Activated T-helper 2 cell treated with anti-CD3 and anti-CD28 coated beads, Interferon-gamma antibody, Interleukin-2, Interleukin-4, amounts not matched to agents 10 μg/mL and 5 μg/mL and 100 μg/mL, durations not matched to agents 14 hours and 24 hours and 36 hours (primary cell): Measurements from ENCODE around the gene SCAANT1. TPM values are rescaled to one million over a fixed set of nuclear protein-coding genes. Genes with fewer than 3 reads are reported as not detected.

Experiments
- DNase-seq: peaks from one replicate; pipeline ENCODE4 v3.0.0; 2021; ENCODE audit warnings: low spot score
- H3K27ac Mint-ChIP-seq: one replicate; pipeline ENCODE4 v1.8.0; 2021; ENCODE audit warnings: mixed read lengths
- H3K27me3 Mint-ChIP-seq: one replicate; pipeline ENCODE4 v1.8.0; 2021; ENCODE audit warnings: low read depth, mixed read lengths
- H3K36me3 Mint-ChIP-seq: one replicate; pipeline ENCODE4 v1.8.0; 2021; ENCODE audit warnings: low read depth, mixed read lengths
- H3K4me1 Mint-ChIP-seq: one replicate; pipeline ENCODE4 v1.8.0; 2021; ENCODE audit warnings: low read depth, mixed read lengths
- H3K4me3 Mint-ChIP-seq: one replicate; pipeline ENCODE4 v1.8.0; 2021; ENCODE audit warnings: low read depth, mild to moderate bottlenecking, moderate library complexity, mixed read lengths
- H3K9me3 Mint-ChIP-seq: one replicate; pipeline ENCODE4 v1.8.0; 2021; ENCODE audit warnings: mixed read lengths
- intact Hi-C: fragments of 100-400 bp; cut with micrococcal nuclease; formaldehyde crosslinking; loops from one replicate; pipeline ENCODE4 v1.15.1; 2023
- total RNA-seq: library from RNA; stranded (reverse); gene quantifications from 2 replicates; pipeline ENCODE4 v1.2.3, GENCODE V29; 2022

Gene SCAANT1
- total RNA-seq = 1.8 TPM in 1 of 2 replicates, not detected in the other

DNA sequence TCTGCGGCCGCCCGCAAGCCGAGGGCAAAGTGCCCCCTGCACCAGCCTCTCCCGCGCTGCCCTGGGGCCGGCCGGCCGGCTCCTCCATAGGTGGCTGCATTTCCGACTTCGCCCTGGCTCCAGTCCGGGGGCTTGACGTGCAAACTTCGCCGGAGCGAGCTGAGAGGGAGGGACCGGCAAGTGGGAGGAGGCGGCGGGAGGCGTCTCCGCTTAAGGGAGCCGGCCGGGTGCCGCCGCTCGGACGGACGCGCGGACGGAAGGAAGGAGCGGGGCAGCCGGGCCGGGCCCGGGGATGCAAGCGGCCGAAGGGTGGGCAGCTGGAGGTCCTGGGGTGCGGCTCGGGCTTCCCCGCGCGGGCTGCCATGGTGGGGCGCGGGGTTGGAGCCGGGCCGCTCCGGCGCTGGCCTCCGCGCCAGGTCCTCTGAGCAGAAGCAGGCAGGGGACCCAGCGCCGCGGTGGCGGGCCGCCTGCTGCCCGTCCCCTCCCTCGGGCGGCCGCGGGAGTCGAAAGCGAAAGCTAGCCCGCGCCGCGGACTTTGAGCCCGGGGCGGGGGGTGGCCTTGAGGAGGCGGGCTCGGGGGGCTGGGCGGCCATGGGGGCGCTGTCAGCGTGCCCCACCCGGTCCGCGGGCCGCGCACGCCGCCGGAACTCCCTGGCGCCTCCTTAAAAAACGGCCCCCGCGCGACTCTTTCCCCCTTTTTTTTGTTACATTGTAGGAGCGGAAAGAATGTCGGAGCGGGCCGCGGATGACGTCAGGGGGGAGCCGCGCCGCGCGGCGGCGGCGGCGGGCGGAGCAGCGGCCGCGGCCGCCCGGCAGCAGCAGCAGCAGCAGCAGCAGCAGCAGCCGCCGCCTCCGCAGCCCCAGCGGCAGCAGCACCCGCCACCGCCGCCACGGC lies at the start of gene SCAANT1:
SCAANT1 (minus strand) TSS at position 511 of the 895 bp plus-strand sequence.
- intact Hi-C loops = loop anchor here (1.0 to 2.0 kb wide), 4 partner anchors 12 to 57 kb away; no protein-coding TSS in a partner anchor
- Mint-ChIP-seq H3K27ac (peak within 1 kb of the TSS; percentile 97), H3K9me3 (no peaks in the 10 kb centered on the region), H3K4me1 (peaks cover 33% of the 10 kb centered on the region), H3K36me3 (peaks cover 35% of the 10 kb centered on the region), H3K4me3 (peak within 1 kb of the TSS; percentile 94), H3K27me3 (no peaks in the 10 kb centered on the region)
- peak; percentile 81 for DNase-seq

DNA sequence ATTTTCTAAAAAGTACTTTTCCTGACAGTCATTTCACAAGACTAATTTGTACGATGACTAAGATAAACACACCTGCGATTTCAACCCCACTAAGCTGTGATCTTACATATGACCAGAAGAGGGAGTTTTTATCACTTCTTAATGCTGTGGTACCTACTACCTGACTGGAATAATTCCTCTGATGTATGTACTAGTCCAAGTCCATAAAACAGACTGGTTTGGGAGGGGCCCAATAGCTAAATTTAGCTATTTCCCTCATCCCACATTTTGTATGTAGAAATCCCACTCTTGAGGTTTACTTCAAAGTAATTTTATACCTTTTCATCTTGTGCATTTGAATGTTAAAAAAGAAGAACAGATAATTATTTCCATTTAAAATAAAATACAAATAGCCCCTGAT lies 49.7 kb upstream of the SCAANT1 start:
- Mint-ChIP-seq H3K4me1 (peaks cover 44% of the 10 kb centered on the region), H3K27me3 (no peaks in the 10 kb centered on the region), H3K9me3 (no peaks in the 10 kb centered on the region), H3K4me3 (no peak overlapping the region), H3K36me3 (peaks cover 4% of the 10 kb centered on the region), H3K27ac (no peak overlapping the region)
- intact Hi-C loops = loop anchor here (1.0 to 10.0 kb wide), 4 partner anchors 10 to 97 kb away; partner anchors contain the start of genes ATXN7 and THOC7
- DNase-seq = no peak

DNA sequence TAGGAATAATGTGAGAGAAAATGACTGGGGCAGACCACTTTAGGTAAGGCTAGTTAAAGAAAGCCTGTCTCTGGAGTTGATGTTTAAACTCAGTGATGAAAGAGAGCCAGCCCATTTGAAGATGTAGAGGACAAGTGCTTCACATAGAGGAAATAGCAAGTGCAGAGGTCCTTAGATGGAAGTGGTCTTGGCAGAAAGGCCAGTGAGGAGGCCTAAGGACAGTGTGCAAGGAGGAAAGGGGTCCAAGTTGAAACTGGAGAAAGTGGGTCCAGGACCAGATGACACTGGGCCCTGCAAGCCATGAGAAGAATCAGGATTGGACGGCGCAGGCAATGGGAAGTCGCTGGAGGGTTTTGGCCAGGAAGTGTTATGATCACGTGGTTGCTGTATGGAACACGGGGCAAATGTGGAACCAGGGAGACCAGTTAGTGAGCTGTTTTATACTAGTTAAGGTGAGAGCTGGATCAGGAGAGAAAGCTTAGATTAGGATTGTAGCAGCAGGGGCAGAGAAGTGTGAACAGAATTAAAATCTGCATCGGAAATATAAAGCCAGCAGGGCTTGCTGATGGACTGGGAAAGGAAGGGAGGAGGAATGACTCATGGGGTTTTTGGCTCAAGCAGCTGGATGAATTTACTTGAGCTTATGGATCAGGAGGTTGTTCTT lies 48.0 kb upstream of the SCAANT1 start:
- Mint-ChIP-seq H3K27me3 (no peaks in the 10 kb centered on the region), H3K4me1 (peaks cover 32% of the 10 kb centered on the region), H3K4me3 (peak overlapping the region; percentile 22), H3K9me3 (no peaks in the 10 kb centered on the region), H3K27ac (peak overlapping the region; percentile 16), H3K36me3 (peaks cover 7% of the 10 kb centered on the region)
- DNase-seq = no peak
- intact Hi-C loops = loop anchor here (10.0 kb wide), 1 partner anchor 95 kb away; the partner anchor contains the start of genes ATXN7 and THOC7

DNA sequence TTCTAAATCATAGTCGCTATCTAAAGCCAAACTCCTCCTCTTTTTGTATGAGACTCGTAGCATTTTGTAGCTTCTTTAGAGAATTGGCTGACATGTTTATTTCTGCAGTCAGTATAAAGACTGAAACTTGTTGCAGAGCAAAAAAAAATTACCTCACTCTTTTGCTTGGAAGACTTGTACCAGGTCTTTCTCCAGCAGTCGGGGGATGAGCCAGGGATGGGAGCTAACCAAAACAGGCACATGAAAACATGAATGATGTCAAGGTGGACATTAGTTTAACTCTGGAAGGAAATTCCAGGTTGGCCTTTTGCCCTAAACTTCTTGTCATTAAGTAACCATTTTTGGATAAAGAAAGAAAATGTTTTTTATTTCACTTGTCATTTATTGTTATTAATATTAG lies 47.0 kb upstream of the SCAANT1 start:
- H3K9me3 Mint-ChIP-seq = no peaks in the 10 kb centered on the region
- H3K27ac Mint-ChIP-seq = no peak overlapping the region
- H3K4me1 Mint-ChIP-seq = peaks cover 25% of the 10 kb centered on the region
- no peaks in the 10 kb centered on the region for H3K27me3 Mint-ChIP-seq
- H3K36me3 Mint-ChIP-seq = peaks cover 15% of the 10 kb centered on the region
- no peak overlapping the region for H3K4me3 Mint-ChIP-seq
- intact Hi-C loops = no loop called here
- DNase-seq = no peak

DNA sequence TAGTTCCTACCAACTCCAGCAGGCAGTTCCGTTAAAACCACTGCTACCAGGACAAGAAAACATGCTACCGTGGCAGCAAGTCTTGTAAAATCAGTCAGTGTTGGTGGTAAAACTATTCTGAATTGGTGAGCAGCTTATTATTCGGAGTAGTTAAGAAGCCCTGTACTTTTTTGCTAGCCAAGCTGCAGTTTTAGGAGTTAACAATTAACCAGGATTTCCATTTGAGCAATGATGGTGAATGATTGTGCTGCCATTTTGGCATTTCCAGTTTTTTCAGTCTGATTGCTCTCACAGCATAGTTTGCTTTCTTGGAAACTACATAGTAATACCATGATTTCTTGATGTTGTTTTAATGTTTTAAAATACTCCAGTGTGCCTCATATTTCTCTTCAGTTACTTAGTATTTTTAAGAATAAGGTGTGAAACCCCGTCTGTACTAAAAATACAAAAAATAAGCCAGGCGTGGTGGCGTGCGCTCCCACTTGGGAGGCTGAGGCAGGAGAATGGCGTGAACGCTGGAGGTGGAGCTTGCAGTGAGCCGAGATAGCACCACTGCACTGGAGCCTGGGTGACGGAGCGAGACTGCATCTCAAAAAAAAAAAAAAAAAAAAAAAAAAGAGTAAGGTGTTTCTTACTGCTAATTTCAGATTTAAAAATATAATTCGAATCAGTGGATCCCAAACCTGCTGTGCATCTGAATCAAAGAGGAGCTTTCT lies 43.8 kb upstream of the SCAANT1 start:
- Mint-ChIP-seq H3K9me3 (no peaks in the 10 kb centered on the region), H3K27ac (no peak overlapping the region), H3K4me3 (no peak overlapping the region), H3K4me1 (peaks cover 30% of the 10 kb centered on the region), H3K27me3 (no peaks in the 10 kb centered on the region), H3K36me3 (peaks cover 27% of the 10 kb centered on the region)
- intact Hi-C loops = no loop called here
- DNase-seq = no peak

DNA sequence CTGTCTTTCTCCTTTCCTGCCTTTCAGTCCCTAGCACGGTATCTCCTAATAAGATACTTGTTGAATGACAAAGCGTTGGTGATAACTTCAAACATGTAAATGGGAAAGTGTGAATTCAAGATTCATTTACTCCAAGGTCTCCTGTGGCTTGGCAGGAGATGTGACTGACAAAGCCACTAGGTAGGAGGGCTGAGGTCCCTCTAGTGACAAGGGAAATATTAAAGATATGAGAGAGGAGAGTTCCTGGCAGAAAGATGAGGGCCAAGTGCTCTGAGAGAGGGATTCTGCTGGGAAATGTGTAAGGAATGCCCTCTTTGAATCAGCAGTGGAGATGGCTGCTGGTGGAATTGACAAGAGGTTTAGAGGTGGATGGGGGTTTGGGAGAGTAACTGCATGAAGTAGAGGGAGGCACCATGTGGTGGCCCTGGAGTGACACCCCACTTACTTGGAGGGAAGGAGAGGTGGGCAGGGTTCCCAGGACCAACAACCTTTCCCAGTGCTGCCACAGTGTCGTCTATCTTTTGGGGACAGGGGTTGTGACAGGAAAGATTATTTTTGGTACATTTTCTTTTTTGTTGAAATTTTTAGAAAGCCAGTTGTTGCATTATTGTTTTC lies 43.0 kb upstream of the SCAANT1 start:
- Mint-ChIP-seq H3K27me3 (no peaks in the 10 kb centered on the region), H3K36me3 (peaks cover 22% of the 10 kb centered on the region), H3K4me3 (no peak overlapping the region), H3K9me3 (no peaks in the 10 kb centered on the region), H3K4me1 (peaks cover 29% of the 10 kb centered on the region), H3K27ac (peak overlapping the region; percentile 66)
- intact Hi-C loops = no loop called here
- no peak for DNase-seq

DNA sequence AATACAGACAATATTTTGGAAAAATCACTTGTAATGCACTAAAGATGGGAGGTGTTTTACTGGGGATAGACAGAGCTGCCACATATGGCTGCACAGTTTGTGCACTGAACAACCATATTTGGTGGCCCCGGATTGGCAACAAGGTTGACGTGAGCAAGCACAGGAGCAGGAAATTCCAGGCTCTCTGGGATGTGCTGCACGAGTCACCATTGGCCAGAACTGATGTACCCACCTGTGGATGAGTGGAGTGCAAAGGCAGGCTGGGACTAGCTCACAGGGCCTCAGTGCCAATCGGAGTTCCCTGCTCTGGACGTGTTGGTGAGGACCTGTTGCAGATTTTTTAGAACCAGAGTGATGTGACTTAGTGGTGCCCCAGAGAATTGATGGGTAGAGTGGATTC lies 42.0 kb upstream of the SCAANT1 start:
- Mint-ChIP-seq H3K9me3 (no peaks in the 10 kb centered on the region), H3K27me3 (no peaks in the 10 kb centered on the region), H3K27ac (no peak overlapping the region), H3K36me3 (peaks cover 22% of the 10 kb centered on the region), H3K4me3 (no peak overlapping the region), H3K4me1 (peaks cover 28% of the 10 kb centered on the region)
- DNase-seq = no peak
- intact Hi-C loops = no loop called here

DNA sequence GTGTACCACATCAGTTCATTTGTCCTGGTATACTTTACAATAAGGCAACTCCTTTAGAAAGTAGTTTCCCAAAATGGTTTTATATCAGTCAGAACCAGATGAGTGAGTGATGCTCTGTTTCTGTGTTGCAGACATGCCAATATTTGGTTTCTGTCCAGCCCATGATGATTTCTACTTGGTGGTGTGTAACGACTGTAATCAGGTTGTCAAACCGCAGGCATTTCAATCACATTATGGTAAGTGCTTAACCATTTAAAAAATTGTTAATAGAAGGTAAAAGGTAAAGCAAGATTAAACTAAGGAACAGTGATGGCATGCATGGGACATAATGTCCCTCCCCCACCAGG lies 40.0 kb upstream of the SCAANT1 start:
- intact Hi-C loops = no loop called here
- H3K27ac Mint-ChIP-seq = no peak overlapping the region

DNA sequence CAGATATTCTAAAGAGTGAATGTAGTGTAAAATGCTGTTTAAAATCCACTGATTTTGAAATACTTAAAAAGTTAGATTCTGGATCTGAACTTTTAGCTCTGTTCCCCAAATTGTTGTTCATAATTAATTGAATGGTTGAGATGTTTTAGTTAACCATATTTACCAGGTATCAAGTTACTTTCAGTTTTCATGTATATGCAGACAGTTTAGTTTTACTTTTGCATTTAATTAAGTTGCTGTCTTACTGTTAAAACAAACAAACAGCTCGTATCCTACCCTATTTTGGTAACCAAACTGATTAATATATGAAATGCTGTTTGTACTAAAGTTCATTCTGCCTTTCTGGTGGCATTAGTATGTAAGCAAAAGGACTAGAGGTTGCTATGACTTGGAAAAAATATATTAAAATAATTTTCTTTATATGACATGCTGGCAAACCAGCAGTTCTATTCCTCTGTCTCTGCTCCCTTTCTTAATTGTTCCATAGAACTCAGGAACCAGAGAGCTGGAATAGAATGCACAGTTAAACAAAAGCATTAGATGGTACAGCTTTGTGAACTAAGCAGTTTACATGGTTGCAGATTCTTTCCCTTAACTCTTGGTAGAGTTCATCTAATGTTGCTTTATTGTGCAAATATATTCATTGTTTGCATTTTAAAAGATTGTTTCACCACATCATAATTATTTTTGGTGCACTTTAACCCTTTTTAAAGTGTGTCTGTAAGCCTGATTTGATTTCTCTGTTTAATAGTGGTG lies 39.5 kb upstream of the SCAANT1 start:
- no peak for DNase-seq
- no peaks in the 10 kb centered on the region for H3K9me3 Mint-ChIP-seq
- intact Hi-C loops = no loop called here
- H3K36me3 Mint-ChIP-seq = peaks cover 31% of the 10 kb centered on the region
- peaks cover 37% of the 10 kb centered on the region for H3K4me1 Mint-ChIP-seq
- H3K4me3 Mint-ChIP-seq = peak overlapping the region; percentile 69
- peak overlapping the region; percentile 80 for H3K27ac Mint-ChIP-seq
- H3K27me3 Mint-ChIP-seq = no peaks in the 10 kb centered on the region

More for the DNA sequence above, 40.0 kb upstream of the SCAANT1 start:
- Mint-ChIP-seq H3K27me3 (no peaks in the 10 kb centered on the region), H3K4me3 (no peak overlapping the region), H3K4me1 (peaks cover 35% of the 10 kb centered on the region), H3K36me3 (peaks cover 31% of the 10 kb centered on the region), H3K9me3 (no peaks in the 10 kb centered on the region)
- DNase-seq = no peak

DNA sequence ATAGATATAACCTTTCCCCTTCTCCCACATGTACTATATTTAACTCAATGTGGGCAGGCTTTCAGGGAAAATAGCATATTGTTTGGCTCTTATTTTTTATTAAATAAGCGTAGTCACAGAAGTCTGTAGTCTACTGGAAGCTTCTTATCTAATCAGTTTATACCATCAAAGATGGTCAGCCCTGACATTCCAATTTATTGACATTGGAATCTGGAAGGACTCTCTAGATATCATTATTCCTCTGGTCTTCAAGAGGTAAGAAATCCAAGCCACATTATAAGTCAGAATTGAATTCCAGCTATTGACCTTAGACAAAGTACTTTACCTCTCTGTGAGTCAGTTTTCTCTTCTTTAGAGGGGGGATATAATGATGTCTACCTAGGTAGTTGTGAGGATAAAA lies 38.5 kb upstream of the SCAANT1 start:
- Mint-ChIP-seq H3K9me3 (no peaks in the 10 kb centered on the region), H3K36me3 (peaks cover 32% of the 10 kb centered on the region), H3K27me3 (no peaks in the 10 kb centered on the region), H3K4me3 (no peak overlapping the region), H3K4me1 (peaks cover 39% of the 10 kb centered on the region), H3K27ac (no peak overlapping the region)
- intact Hi-C loops = no loop called here
- no peak for DNase-seq

DNA sequence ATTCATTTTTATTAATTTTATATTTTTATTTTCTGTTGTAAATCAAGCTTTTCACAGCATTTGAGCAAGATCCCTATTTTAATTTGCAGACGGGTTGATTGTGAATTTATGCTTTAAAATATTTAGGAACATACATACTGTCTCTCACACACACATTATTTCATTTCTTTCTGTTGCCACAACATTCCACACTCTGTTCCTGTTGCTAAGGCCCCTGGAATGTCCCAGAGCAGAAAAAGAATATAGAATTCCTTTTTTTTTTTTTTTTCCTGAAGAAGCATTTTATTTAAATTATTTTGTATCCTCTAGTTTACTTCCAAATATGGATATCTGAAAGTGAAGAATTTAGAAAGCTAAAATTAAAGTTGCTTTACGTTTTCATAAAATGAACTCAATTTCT lies 36.8 kb upstream of the SCAANT1 start:
- Mint-ChIP-seq H3K4me1 (peaks cover 39% of the 10 kb centered on the region), H3K36me3 (peaks cover 27% of the 10 kb centered on the region)

DNA sequence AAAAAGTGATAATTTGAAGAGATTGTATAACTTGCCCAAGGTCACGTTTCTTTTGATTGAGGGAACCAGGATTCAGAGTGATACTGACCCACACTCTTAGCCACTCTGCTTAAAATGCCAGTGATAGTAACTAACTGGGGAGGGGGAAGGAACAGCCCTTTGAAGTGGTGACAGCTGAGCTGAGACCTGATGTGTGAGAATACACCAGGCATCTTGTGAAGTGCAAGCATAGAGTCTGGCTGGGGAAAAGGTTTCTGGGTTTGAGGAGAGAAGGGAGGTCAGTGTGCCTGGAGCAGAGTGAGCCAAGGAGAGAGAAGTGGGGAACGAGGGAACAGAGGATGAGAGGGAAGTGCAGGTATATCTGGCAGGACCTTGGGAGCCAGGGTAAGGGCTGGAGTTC lies 35.4 kb upstream of the SCAANT1 start:
- H3K4me1 Mint-ChIP-seq = peaks cover 51% of the 10 kb centered on the region
- H3K27me3 Mint-ChIP-seq = no peaks in the 10 kb centered on the region
- no peak for DNase-seq
- H3K27ac Mint-ChIP-seq = no peak overlapping the region
- peaks cover 28% of the 10 kb centered on the region for H3K36me3 Mint-ChIP-seq
- intact Hi-C loops = no loop called here
- H3K9me3 Mint-ChIP-seq = no peaks in the 10 kb centered on the region
- H3K4me3 Mint-ChIP-seq = no peak overlapping the region

More for the DNA sequence above, 36.8 kb upstream of the SCAANT1 start:
- H3K27me3 Mint-ChIP-seq = no peaks in the 10 kb centered on the region
- intact Hi-C loops = no loop called here
- H3K4me3 Mint-ChIP-seq = no peak overlapping the region
- no peaks in the 10 kb centered on the region for H3K9me3 Mint-ChIP-seq
- no peak for DNase-seq
- H3K27ac Mint-ChIP-seq = no peak overlapping the region
